HG03378 (cell line): ENCODE measurements around the gene RAD54L.
"Not testable (repeated sequence)": the region's sequence is repeated elsewhere in the genome, so short reads cannot be mapped to it uniquely, and the experiment has no call there.

Experiments
- ATAC-seq: cut with Tn5 transposase; IDR thresholded peaks from one replicate; pipeline ENCODE4 v1.9.1; 2021; ENCODE audit warnings: mild to moderate bottlenecking, moderate library complexity; ENCODE audit not compliant: unreplicated experiment

The RAD54L gene

DNA sequence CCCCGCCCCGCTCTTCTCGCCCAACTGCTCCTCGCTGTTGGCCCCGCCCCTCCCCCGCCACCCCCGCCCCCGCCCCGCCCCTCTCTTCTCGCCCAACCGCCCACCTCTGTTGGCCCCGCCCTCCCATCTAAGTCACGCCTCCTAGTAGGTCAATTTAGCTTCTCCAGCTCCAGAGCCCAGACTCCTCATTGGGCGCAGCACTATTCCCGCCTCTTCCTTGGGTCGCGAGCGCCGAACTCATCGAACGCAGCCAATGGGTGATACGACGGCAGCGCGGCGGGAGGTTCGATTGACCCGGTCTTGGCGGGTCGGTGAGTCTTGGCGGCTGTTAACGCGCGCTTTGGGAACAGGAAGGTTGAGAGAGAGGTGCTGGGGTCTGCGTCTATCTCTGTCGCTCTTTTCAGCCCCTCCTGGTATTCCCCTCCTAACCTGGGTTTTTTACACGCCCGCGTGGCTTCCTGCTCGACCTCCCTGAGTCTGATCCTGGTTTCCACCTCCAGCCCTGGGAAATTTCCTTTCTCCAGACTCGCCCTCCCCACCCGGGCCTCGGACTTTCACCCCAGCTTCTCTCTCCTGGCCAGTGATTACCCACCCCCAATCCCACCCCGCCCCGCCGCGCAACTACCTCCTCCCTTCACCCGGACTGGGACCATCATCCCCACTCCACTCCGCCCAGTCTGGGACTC, at the start of gene RAD54L:
Gene RAD54L (plus strand): TSS at position 328 of the 686 bp plus-strand sequence. CDS start 643 bp downstream, outside the sequence.
- ATAC-seq, result peak; percentile 88

DNA sequence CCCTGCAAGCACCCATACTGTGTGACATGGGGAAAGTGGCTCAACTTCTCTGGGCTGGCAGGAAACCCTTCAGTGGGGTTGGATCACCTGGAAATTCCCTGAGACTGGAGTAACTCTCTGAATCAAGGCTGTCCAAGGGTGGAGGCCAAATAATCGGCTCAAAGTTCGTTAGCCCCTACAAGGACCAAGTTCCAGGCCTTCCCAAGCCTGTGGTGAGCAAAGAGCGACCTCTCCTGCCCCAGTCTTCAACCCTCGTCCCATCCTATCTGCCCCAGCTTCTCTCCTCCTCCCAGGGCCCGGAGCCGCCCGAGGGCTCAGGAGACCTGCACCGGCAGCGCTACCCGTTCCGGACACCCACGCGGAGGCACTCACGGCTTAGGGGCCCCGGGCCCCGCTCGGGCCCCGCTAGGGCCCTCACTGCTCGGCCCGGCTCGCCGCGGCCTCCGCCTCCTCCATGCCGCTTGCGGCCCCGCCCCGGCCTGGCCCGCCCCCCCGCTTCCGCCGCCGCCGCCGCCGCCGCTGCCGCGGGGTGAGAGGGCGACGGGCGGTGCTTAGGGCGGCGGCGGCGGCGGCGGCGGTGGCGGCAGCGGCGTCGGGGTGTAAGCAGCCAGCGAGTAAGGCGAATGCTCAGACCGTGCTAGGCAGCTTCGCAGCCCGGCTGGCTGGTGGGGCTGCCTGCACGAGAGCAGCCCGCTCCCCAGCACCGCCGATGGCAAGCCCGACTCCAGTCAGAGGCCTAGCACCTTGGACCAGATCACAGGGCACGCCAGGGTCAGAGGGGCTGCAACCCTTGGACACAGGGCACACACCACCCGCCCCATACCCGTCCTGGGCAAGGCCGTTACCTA, 49.4 kb upstream of the RAD54L start, which contains the start of gene POMGNT1:
Gene POMGNT1 (minus strand): TSS at position 471 of the 848 bp plus-strand sequence. CDS start 613 bp downstream, outside the sequence.
- ATAC-seq, result peak; percentile 46

DNA sequence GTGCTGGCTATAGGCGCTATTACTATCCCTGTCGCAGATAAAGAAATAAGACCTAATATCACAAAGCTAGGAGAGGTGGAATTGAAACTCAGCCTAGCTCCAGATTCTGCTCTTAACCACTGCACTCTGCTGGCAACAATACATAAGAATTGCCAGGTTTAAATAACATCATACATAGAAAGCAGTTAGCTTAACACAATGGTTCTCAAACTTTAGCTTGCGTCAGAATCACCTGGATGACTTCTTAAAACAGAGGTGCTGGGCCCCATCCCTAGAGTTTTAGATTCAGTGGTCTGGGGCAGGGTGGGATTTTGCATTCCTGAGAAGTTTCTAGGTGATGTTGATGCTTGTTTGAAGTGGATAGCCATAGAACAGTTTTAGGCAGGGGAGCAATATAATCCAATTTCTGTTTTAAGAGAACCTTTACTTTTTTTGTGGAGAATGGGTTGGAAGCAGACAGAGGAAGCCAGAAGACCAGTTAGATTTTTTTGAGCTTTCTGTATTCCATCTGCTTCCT, 48.3 kb upstream of the RAD54L start:
- ATAC-seq, result no peak

DNA sequence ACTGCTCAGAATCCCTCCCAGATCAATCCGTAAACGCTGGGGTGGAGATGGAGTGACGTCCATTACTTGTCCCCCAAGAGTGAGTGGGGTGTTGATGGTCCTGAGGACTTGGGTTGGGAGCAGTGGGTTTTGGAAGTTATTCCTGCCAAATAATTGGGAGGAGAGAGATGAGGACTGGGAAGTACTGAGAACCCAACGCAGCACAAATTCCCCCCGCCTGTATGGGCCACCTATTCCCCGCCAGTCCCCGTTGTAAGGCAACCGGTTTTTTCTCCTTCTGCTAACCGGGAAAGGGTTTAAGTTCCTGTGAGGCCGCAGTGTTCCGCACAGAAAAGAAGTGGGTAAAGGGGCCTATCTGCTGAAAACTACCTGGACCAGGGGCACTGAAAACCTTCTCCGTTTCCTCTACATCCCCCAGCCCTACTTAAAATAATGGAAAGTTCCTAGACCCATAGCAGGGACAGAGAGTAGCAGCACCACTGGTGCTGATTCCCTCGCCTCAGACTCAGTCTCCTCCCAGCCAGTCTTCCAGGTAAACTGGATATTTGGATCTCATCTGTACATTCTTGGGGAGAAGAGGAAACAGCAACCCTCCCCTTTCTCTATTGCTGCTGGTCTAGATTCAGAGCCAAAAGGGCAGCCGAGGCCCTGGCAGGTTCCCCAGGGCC, 43.7 kb upstream of the RAD54L start:
- ATAC-seq, result no peak

DNA sequence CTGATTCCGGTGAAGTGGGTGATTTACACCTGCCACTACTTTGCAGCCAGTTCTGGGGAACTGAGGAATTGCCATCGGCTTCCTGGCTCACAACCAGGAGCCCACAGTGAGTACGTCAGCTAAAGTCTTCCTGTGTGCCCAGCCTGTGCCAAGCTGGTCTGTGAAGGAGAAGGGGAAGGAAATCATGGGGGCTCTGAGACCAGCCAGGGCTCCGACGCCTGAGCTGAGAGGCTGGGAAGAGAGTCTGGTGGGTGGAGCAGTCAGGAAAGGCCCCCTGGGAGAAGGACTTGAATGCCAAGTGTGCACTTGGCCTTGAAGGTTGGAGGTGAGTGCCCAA, 43.2 kb upstream of the RAD54L start:
- ATAC-seq, result no peak

DNA sequence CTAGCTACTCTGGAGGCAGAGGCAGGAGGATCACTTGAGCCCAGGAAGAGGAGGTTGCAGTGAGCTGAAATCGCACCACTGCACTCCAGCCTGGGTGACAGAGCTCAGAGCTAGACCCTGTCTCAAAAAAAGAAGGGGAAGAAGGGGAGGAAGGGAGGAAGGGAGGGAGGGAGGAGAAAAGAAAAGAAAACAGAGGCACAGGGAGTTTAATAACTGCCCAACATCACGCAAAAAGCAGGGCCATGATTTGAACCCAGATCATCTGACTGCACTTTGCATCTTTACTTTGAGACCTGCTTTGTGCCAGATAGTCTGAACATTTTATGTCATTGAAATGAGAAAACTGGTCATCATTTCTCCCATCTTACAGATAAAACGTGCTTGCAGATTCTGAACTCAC, 42.4 kb upstream of the RAD54L start:
- ATAC-seq, result no peak

DNA sequence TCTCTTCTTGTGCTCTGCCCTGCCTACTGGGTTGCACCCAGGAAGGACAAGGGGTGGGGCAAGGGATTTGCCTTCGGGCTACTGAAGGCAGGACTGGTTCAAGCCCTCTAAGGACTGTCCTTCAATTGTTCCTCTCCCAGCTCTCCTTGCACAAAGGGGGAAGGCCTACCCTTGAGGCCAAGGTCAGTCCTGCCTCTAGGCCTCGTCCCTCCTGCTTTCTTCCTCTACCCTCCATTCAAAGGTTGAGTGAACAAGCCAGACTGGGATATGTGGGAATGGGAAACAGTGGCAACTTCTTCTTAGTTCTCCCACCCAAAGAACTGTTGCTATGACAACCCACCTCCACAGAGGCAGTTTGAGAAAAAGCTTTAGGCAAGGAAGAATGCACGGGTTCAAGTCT, 41.8 kb upstream of the RAD54L start:
- ATAC-seq, result no peak

DNA sequence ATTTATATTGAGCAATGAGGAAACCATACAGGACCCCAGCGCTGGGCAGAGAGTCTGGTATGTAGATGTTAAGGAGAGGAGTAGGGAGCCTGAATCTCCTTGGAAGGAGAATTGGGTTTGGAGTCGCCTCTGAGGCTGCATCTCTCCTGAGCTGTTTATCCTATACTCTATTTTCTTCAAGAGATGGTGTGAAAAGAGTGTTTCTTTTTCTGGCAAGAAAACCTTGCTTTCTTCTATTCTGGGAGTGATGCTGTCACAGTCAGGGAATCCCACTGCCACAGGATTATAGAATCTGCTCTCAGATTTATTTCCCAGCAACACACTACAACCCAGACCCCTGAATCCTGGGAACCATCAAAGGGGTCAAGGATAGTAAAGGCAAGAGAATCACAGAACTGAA, 41.2 kb upstream of the RAD54L start:
- no peak for ATAC-seq

DNA sequence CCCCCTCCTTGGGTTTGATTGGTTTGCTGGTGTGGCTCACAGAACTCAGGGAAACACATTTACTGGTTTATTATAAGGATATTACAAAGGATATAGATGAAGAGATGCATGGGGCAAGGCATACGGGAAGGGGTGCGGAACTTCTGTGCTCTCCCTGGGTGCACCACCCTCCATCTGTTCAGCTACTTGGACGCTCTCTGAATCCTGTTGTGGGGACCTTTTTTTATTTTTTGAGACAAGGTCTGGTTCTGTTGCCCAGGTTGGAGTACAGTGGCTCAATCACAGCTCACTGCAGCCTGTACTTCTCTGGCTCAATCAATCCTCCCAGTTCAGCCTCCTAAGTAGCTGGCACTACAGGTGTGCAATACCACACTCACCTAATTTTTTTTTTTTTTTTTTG, 37.0 kb upstream of the RAD54L start:
- no peak for ATAC-seq

DNA sequence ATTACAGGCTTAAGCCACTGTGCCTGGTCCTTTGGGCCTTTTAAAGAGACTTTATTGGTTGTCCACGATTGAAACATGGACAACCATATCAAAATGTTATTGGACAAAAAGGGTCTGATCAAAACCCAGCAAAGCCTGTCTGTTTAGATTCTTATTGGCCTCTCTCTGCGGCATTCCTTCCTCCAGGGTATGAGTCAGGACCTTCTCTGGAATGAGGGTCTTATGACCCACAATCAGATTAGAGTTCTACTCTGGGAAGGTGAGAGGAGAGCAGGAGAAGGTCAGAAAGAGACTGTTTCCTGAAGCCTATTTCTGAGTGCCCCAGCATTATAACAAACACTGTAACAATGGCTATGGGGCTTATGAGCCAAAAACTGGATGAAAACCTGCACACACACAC, 36.5 kb upstream of the RAD54L start:
- no peak for ATAC-seq

DNA sequence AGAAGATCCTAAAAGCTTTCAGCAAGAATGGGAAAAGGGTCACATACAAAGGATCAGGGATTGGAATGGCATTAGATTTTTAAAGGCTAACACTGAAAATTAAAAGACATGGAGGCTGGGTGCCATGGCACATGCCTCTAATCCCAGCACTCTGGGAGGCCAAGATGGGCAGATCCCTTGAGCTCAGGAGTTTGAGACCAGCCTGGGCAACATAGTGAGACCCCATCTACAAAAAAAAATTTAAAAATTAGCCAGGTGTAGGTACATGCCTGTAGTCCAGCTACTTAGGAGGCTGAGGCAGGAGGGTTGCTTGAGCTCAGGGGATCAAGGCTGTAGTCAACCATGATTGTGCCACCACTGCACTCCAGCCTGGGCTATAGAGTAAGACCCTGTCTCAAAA, 32.1 kb upstream of the RAD54L start:
- ATAC-seq, result no peak

DNA sequence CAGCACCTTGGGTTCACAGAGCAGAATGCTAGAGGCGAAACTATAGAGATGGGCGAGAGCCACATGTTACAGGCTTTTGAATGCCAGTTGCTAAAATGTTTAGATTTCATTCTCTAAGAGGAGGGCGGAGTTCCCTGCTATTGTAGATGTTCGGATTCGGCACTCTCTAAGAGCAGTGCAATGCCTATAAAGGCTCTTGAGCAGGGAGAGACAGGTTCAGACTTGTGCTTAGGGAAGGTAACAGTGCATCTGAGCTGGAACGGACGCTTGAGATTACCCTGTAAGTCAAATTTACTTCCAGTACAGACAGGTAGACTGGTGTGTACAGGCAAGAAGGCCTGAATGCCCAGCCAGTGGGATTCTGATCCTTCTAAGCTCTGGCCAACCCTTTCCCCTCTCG, 29.1 kb upstream of the RAD54L start:
- no peak for ATAC-seq

DNA sequence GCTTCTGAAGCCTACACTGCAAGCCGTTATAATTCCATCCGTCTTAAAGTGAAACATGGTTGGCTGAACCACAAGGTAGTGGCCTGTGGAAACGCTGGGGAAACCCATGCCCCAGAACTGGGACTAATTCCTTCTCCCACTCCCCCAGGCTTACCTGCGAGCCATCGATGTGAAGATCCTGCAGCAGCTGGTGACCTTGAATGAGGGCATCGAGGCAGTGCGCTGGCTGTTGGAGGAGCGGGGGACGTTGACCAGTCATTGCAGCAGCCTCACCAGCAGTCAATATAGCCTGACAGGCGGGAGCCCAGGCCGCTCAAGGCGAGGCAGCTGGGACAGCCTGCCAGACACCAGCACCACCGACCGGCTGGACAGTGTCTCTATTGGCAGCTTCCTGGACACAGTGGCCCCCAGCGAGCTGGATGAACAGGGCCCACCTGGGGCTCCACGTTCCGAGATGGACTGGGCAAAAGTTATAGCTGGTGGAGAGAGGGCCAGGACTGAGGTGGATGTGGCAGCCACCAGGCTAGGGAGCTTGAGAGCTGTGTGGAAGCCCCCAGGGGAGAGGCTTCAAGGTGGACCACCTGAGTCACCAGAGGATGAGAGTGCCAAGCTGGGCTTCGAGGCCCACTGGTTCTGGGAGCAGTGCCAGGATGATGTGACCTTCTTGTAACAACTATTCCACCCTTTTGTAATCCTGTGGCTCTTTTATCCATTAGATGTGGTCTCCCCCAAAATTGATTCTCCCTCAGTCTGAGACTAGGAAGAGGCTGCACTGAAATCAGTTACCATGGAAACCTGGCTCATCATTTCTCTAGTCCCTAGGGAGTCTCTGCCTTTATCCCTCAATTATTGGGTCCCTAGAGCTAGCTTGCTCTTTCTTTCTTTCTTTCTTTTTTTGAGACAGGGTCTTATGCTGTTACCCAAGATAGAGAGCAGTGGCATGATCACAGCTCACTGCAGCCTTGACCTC, 27.7 kb upstream of the RAD54L start:
- ATAC-seq, result no peak

DNA sequence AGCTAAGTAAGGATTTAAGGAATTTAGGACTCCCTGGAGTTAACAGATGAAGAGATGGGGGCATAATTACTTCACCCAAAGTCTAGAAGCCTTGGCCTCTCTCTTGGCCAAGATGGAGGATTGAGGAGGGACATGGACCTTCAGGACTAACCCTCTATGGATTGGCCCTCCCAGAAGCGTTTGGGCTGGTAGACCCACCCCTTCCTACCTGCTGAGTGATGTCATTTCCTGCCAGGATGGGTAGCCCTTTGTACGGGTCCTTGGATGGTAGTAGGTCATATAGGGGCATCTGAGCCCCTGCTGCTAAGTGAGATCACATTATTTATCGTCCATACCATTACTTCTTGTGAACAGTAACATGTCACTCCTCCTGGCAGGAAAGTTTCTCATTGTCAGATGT, 26.8 kb upstream of the RAD54L start:
- no peak for ATAC-seq

DNA sequence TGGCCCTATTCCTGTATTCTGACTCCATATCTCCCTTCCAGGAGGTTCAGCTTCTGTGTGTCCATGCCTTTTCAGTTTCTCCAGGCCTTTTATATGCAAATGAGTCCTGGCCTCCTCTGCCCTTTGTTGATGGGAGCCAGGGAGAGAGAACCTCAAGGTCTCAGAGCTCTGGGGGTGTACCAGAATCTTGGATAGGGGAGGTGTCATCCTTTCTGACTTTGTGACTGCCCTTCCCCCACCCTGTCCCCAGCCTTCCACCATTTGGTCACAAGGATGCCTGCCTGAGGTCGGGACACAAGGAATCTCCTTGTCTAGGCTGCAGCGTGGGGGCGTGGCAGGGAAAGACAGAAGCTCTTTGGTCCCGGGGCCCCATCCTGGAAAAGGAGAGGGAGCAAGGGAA, 25.8 kb upstream of the RAD54L start:
- no peak for ATAC-seq

DNA sequence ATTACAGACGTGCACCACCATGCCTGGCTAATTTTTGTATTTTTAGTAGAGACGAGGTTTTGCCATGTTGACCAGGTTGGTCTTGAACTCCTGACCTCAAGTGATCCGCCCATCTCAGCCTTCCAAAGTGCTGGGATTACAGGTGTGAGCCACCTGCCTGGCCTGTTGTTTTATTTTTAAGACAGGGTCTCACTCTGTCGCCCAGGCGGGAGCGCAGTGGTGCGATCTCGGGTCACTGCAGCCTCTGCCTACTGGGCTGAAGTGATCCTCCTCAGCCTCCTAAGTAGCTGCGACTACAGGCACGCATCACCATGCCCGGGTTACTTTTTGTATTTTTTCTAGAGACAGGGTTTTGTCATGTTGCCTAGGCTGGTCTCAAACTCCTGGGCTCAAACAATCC, 24.5 kb upstream of the RAD54L start:
- ATAC-seq, result not testable (repeated sequence)

DNA sequence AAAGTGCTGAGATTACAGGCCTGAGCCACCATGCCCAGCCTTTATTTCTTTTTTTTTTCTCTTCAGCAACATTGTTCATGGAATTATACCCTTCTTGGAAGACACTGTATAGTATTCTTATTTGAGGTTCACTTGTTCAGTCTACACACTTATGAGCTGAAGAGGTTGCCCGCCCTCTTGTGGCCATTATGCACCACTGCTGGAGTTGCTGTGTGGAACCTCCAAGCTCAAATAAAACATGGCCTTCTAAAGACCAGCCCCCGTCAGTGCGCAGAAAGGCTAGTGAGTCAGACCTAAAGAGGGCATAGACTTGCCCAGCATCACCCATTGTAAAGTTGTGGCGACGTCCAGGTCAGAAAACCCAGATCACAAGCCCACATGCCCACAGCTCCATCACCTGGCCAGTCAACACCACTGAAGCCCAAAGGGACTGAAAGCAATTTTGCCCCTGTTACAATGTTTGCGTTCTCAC, 24.1 kb upstream of the RAD54L start:
- ATAC-seq, result peak; percentile 45

DNA sequence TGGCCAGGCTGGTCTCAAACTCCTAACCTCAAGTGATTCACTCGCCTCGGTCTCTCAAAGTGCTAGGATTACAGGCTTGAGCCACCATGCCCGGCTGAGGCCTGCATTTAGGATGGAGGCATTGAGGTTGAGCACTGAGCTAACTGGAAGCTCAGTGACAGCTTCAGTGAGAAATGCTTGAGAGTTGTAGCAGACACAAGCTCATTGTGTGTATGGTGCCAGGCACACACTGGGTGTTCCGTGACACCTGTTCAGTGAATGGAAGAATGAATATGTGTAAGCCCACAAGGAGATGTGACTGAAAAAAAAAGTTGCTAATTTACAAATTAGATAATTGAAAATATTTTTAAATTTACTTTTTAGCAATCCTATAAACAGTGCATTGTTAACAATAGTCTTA, 22.6 kb upstream of the RAD54L start:
- ATAC-seq, result no peak

DNA sequence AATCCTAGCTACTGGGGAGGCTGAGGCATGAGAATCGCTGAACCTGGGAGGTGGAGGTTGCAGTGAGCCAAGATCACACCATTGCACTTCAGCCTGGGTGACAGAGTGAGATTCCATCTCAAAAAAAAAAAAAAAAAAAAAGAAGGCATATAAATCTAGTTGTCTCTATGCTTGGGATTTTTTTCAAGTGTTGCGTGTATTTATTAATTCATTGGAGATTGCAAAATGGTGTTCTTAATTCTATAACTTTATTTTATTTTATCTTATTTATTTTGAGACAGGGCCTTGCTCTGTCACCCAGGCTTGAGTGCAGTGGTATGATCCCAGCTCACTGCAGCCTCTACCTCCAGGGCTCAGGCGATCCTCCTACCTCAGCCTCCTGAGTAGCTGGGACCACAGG, 16.3 kb upstream of the RAD54L start:
- ATAC-seq, result not testable (repeated sequence)

DNA sequence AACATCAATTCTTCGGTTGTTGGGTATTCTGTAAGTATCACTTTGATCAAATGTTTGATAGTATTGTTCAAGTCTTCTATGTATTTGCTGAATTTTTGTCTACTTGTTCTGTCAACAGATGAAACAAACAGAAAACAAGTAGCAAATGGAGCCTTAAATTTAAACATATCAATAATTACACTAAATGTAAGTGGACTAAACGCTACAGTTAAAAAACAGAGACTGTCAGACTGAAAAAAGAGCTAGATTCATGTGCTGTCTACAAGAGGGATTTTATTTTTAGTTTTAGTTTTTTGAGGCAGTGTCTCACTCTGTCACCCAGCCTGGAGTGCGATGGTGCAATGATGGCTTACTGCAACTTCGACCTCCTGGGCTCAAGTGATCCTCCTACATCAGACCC, 10.7 kb upstream of the RAD54L start:
- no peak for ATAC-seq
